ENCODE measurements around the gene A2M.

A2M gene

GRCh38 chr12:9099552-9100190, 16.0 kb downstream of the A2M start:
- no peak for DNase-seq (ENCODE audit: low spot score)

- no peak for DNase-seq (ENCODE audit: low spot score)
Observed at GRCh38 chr12:9098463-9099026, 17.2 kb downstream of the A2M start.

GRCh38 chr12:9098115-9098452, 17.6 kb downstream of the A2M start:
- DNase-seq (ENCODE audit: low spot score), result no peak

- DNase-seq (ENCODE audit: low spot score), result no peak
Observed at GRCh38 chr12:9096563-9097176, 19.0 kb downstream of the A2M start.

GRCh38 chr12:9095322-9095721, 20.4 kb downstream of the A2M start:
- DNase-seq (ENCODE audit: low spot score), result no peak

DNA sequence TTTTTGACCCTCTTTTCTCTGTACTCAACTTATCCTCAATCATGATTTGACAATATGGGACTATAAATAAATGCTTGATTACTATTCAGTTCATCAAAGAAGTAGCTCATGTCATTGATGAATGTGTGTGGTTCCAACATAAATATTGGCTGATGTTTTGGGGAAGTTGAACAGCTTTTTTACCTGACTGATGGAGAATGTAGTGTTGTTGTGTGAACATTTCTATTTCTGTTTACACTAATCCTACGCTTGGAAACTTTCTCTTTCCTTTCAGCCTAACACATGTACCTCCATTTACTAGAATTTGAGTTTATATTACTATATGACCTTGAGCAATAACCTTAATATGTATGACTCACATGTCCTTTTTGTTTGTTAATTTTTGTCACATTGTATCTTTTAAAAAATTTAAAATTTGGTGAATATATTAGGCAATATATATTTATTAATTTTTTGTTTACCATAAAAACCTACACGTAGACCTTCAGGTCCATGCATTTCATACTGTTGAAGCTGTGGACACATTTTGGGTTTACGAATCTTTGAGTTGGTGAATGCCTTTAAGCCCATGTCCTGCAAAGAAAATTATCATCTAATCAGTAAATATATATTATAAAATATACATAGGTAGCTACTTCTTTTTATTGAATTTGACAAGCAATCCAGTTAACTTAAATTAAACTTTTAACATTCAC, 21.1 kb downstream of the A2M start:
- DNase-seq (ENCODE audit: low spot score), result no peak

GRCh38 chr12:9091891-9092598, 23.7 kb downstream of the A2M start:
- no peak for DNase-seq (ENCODE audit: low spot score)

GRCh38 chr12:9090220-9090619, 25.5 kb downstream of the A2M start:
- no peak for DNase-seq (ENCODE audit: low spot score)

GRCh38 chr12:9087087-9087835, 28.5 kb downstream of the A2M start:
- DNase-seq (ENCODE audit: low spot score), result no peak

- no peak for DNase-seq (ENCODE audit: low spot score)
Observed at GRCh38 chr12:9086087-9086486, 29.6 kb downstream of the A2M start.

- DNase-seq (ENCODE audit: low spot score), result no peak
Observed at GRCh38 chr12:9084417-9084816, 31.3 kb downstream of the A2M start.

- DNase-seq (ENCODE audit: low spot score), result no peak
Observed at GRCh38 chr12:9083793-9084192, 31.9 kb downstream of the A2M start.

GRCh38 chr12:9081667-9082427, 33.9 kb downstream of the A2M start:
- DNase-seq (ENCODE audit: low spot score), result no peak

GRCh38 chr12:9079883-9080675, 35.6 kb downstream of the A2M start:
- DNase-seq (ENCODE audit: low spot score), result no peak

GRCh38 chr12:9079082-9079481, 36.6 kb downstream of the A2M start:
- no peak for DNase-seq (ENCODE audit: low spot score)

DNA sequence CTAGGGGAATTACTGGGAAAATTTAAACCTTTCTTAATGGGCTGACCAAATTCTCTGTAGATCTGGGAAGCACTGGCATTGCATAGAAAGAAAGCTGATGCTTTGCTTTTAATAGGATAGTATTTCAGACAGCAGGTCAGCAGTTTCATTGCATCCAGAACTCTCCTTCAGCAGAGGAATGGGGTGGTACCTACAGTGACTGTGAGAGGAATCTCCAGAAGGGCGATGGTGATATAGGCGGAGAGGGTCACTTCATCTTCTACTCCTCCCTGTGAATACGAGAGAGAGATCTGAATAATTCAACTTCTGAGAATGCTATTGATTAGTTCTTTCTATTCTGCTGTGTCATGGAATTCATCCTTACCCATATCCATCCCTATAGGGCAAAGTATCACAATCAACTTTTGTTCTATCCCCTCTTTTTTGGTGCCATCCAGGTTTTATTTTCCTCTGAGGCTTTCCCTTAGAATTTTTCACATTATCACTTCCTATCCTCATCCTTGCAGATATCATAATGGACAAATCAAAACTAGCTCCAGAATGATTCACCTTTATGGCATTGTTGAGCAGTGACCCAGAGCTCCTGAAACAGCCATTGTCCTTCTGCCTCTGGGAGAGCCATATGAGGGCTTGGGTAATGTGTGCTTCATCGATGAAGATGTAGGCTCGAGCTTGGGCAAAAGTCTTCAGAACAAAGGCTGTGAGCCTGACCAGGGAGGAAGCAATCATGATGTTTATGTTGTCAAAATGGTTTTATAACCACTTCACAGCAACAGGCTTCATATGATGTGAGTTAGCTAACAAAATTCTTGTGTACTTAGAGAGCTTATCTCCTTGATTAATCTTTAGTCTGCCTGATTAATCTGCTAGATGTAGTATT, 38.3 kb downstream of the A2M start:
- DNase-seq (ENCODE audit: low spot score), result no peak

DNA sequence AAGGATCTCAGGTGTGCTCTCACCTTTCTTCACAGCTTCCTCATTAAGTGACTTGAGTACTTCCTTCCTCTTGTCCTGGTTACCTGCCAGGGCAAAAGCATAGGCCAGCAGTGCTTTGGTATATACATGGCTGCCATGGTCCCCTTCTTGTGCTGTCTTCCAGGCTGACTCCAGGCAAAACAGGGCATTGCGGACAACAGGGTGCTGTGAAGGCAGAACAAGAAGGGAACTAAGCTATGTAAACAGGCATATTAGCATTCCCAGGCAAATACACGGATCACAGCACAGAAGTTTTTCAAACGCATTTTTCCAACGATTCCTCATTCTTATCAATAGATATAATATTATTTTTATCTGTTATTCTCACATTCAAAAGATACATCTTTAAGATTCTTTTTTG, 39.0 kb downstream of the A2M start:
- DNase-seq (ENCODE audit: low spot score), result no peak

GRCh38 chr12:9075138-9075535, 40.6 kb downstream of the A2M start:
- DNase-seq (ENCODE audit: low spot score), result no peak

DNA sequence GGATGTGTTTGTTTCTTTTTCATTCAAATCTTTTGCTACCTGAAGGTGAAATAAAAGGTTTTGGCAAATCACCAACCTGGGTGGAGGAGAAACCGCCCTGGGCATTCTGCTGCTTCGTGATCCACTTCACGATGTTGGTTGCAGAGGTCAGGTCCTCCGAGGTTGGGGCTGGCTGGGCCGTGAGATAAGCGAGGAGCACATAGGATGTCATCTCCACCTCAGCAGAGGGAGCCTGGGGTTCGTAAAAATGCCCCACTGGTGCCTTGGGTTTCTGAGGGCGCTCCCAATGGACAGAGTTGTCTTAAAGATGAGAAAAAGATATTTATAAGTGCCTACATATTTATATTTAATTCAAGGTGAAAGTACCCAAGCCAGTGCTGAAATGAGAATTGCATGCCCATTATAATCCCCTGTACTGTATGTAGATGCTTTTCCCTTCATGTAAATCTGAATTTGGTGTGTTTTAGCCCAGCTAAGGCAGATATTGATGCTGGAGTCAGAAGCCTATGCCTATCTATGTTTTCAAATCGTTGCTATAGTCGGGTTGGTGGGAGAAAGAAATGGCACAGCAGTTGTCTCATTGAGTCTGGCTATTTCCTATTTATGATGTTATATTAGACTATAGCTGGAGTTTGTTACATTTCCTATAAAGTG, 41.1 kb downstream of the A2M start:
- no peak for DNase-seq (ENCODE audit: low spot score)
